Smooth muscle cell (in vitro differentiated cells): ENCODE measurements around the gene KCNN4. TPM values are rescaled to one million over a fixed set of nuclear protein-coding genes. Genes with fewer than 3 reads are reported as not detected.
"Not testable (repeated sequence)": the region's sequence is repeated elsewhere in the genome, so short reads cannot be mapped to it uniquely, and the experiment has no call there.

Source experiments
- DNase-seq: peaks from one replicate; lab custom pipeline; 2025; ENCODE audit not compliant: unreplicated experiment; lab: John Stamatoyannopoulos, UW
- H2AFZ ChIP-seq: fragments of 200-600 bp; sonication (generic); 2 replicates; pipeline ENCODE4 v1.6.0; 2016; ENCODE audit warnings: antibody characterized with exemption, low read depth, mild to moderate bottlenecking
- H3F3A ChIP-seq: fragments of 200-600 bp; sonication (generic); 2 replicates; pipeline ENCODE4 v1.6.0; 2017; ENCODE audit warnings: antibody characterized with exemption, low read depth
- H3K27ac ChIP-seq: fragments of 200-600 bp; sonication (generic); 2 replicates; pipeline ENCODE4 v1.5.1; 2016; ENCODE audit warnings: low read depth, mild to moderate bottlenecking
- H3K27me3 ChIP-seq: fragments of 200-600 bp; sonication (generic); 2 replicates; pipeline ENCODE4 v1.6.1; 2016; ENCODE audit warnings: low read depth, mild to moderate bottlenecking
- H3K36me3 ChIP-seq: fragments of 200-600 bp; sonication (generic); 2 replicates; pipeline ENCODE4 v1.5.1; 2016; ENCODE audit warnings: low read depth
- H3K4me1 ChIP-seq: fragments of 200-600 bp; sonication (generic); 2 replicates; pipeline ENCODE4 v1.5.1; 2016; ENCODE audit warnings: low read depth
- H3K4me2 ChIP-seq: fragments of 200-600 bp; sonication (generic); 2 replicates; pipeline ENCODE4 v1.6.0; 2016; ENCODE audit warnings: mild to moderate bottlenecking
- H3K4me3 ChIP-seq: fragments of 200-600 bp; sonication (generic); 2 replicates; pipeline ENCODE4 v1.5.1; 2016; ENCODE audit warnings: mild to moderate bottlenecking
- H3K79me2 ChIP-seq: fragments of 200-600 bp; sonication (generic); 2 replicates; pipeline ENCODE4 v1.6.0; 2016; ENCODE audit warnings: low read depth, mild to moderate bottlenecking
- H3K9ac ChIP-seq: fragments of 200-600 bp; sonication (generic); 2 replicates; pipeline ENCODE4 v1.6.0; 2016; ENCODE audit warnings: low read depth
- H3K9me3 ChIP-seq: fragments of 200-600 bp; sonication (generic); replicated peaks from 2 replicates; pipeline ENCODE4 v1.5.1; 2016; ENCODE audit warnings: low read depth
- H4K20me1 ChIP-seq: fragments of 200-600 bp; sonication (generic); 2 replicates; pipeline ENCODE4 v1.6.0; 2016; ENCODE audit warnings: low read depth
- WGBS: methylation state at CpG from one replicate; pipeline ENCODE4 v1.1.7; 2016; ENCODE audit warnings: low lambda C conversion rate; 5-methylcytosine and 5-hydroxymethylcytosine counted together
- polyA plus RNA-seq: library from polyadenylated mRNA; unstranded; fragments of >200 nt; fragmentation: Nextera tagmentation; extraction: Ambion mirVana; gene quantifications from 2 replicates; pipeline ENCODE4 v1.2.1, GENCODE V29; 2016
- total RNA-seq: library from RNA; depleted of rRNA; stranded (reverse); fragments of >200 nt; gene quantifications from 2 replicates; pipeline ENCODE4 v1.2.3, GENCODE V29; 2014
- TF ChIP-seq, protein P1 (sequence below): fragments of 200-600 bp; sonication (generic); IDR thresholded peaks from 2 replicates; pipeline ENCODE4 v1.5.1; 2017; ENCODE audit warnings: borderline replicate concordance, mild to moderate bottlenecking, antibody characterized with exemption; ENCODE audit not compliant: insufficient read depth, poor library complexity, severe bottlenecking

Gene KCNN4
- total and polyA plus RNA-seq, 2 experiments from 2014 or later: 1.7 to 4.0 TPM

DNA sequence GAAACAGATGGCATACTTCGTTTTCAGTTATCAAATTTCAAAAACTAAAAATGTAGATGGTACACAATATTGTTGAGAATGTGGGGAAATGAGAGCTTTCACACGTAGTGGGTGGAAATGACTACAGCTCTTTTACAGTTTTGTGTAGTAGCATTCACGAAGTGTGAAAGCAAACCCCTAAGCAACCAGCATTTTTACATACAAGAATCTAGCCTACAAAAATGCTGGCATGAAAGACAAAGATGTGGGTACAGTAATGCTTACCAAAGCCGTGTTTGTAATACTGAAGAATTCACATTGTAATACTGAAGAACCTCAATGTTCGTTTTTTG, 40.1 kb upstream of the KCNN4 start:
- Histone ChIP-seq H2AFZ (no peak overlapping the region), H3K9me3 (no peaks in the 10 kb centered on the region), H3K4me1 (no peaks in the 10 kb centered on the region), H3K9ac (no peak overlapping the region), H3K27ac (no peak overlapping the region), H3K27me3 (no peaks in the 10 kb centered on the region), H4K20me1 (no peaks in the 10 kb centered on the region), H3K36me3 (no peaks in the 10 kb centered on the region), H3F3A (no peaks in the 10 kb centered on the region), H3K4me3 (no peak overlapping the region), H3K4me2 (no peak overlapping the region), H3K79me2 (no peaks in the 10 kb centered on the region)
- WGBS: 62% methylated on average over 5 of the region's 5 CpGs
- TF ChIP-seq, protein P1, sequence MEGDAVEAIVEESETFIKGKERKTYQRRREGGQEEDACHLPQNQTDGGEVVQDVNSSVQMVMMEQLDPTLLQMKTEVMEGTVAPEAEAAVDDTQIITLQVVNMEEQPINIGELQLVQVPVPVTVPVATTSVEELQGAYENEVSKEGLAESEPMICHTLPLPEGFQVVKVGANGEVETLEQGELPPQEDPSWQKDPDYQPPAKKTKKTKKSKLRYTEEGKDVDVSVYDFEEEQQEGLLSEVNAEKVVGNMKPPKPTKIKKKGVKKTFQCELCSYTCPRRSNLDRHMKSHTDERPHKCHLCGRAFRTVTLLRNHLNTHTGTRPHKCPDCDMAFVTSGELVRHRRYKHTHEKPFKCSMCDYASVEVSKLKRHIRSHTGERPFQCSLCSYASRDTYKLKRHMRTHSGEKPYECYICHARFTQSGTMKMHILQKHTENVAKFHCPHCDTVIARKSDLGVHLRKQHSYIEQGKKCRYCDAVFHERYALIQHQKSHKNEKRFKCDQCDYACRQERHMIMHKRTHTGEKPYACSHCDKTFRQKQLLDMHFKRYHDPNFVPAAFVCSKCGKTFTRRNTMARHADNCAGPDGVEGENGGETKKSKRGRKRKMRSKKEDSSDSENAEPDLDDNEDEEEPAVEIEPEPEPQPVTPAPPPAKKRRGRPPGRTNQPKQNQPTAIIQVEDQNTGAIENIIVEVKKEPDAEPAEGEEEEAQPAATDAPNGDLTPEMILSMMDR: no peak
- DNase-seq: no peak

DNA sequence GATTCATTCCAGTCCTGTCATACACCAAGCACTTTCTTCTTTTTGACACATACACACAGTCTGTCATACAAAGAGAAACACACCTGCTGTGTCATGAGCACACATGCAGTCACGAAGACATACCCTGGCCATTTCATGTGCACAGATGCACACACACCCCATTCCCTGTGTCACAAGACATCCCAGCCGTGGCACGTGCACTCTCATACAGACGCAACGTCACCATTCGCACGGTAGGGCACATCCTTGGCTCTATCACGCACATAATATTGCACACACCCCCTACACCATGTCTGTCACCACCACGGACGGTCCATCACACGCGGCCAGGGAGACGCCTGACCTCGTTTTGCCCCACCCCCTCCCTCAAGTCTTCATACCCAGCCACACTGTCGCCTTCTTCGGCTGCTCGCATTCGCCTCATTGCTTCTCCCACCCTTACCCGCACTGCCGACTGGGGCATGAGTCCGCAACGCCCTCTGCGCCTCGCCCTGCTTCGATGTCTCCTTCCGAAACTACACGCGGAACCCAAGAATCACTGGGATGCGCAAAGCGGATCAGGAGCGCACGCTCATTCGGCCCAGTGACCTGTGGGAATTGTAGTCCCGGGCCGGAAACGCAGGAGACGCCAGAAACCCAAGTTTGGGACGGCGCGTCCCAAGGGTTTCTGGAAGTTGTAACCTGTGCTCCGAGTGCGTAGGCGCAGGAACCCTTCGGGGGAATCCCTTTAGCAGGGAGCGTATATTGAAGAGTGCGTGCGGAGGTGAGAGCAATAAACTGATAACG, 39.5 kb upstream of the KCNN4 start:
- Histone ChIP-seq H3K4me1 (no peaks in the 10 kb centered on the region), H3K4me2 (no peak overlapping the region), H3F3A (no peaks in the 10 kb centered on the region), H3K79me2 (no peaks in the 10 kb centered on the region), H2AFZ (no peak overlapping the region), H3K9ac (no peak overlapping the region), H3K36me3 (no peaks in the 10 kb centered on the region), H3K9me3 (no peaks in the 10 kb centered on the region), H3K4me3 (no peak overlapping the region), H3K27ac (no peak overlapping the region), H3K27me3 (no peaks in the 10 kb centered on the region), H4K20me1 (no peaks in the 10 kb centered on the region)
- DNase-seq: no peak
- TF ChIP-seq, protein P1: no peak
- 87% methylated on average over 48 of the region's 48 CpGs for WGBS

DNA sequence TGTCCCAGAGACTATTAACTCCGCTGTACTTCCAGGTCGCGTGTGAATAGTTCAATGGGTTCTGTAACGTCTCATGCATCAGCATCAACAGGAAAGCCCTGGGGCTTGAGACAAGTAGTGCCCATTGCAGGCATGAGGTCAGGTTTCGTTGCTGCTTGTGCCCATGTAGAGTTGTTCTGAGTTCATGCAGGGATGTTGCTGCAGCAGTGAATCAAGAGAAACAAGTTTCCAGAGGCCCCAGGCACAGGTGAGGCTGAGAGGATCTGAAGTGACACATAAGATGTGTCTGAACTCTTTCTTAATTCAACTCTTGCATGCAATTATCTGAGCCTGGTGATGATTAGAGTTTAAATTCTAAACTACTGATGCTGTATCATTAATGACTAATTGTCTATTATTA, 37.7 kb upstream of the KCNN4 start:
- no peaks in the 10 kb centered on the region for H3K36me3 ChIP-seq
- no peak overlapping the region for H3K4me2 ChIP-seq
- no peak overlapping the region for H3K4me3 ChIP-seq
- no peak overlapping the region for H3K27ac ChIP-seq
- no peaks in the 10 kb centered on the region for H4K20me1 ChIP-seq
- no peaks in the 10 kb centered on the region for H3K27me3 ChIP-seq
- H3K4me1 ChIP-seq: no peaks in the 10 kb centered on the region
- TF ChIP-seq, protein P1: no peak
- H2AFZ ChIP-seq: no peak overlapping the region
- no peaks in the 10 kb centered on the region for H3K79me2 ChIP-seq
- no peaks in the 10 kb centered on the region for H3K9me3 ChIP-seq
- no peaks in the 10 kb centered on the region for H3F3A ChIP-seq
- DNase-seq: no peak
- H3K9ac ChIP-seq: no peak overlapping the region
- 78% methylated on average over 5 of the region's 5 CpGs for WGBS

DNA sequence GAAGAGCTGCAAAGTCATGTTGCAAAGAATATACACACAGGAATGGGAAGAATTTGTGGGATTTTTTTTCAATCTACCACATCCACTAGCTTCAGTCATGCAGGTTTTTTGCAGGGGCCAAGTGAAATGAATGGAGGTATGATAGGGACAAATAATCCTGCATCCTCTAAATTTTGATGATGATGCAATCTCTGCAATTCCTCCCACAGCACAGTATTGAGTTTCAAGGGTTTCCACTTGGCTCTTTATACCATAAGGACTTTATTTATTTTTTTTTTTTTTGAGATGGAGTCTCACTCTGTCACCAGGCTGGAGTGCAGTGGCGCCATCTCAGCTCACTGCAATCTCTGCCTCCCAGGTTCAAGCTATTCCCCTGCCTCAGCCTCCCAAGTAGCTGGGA, 36.7 kb upstream of the KCNN4 start:
- H3K27me3 ChIP-seq, H3K9ac ChIP-seq, H3K9me3 ChIP-seq, H3K4me2 ChIP-seq, H3K79me2 ChIP-seq, H3K4me3 ChIP-seq, H2AFZ ChIP-seq, H4K20me1 ChIP-seq, DNase-seq, H3K36me3 ChIP-seq, H3K27ac ChIP-seq, H3F3A ChIP-seq, H3K4me1 ChIP-seq: not testable (repeated sequence)
- WGBS: 89% methylated on average over 1 of the region's 1 CpG
